B cell (primary cell): Measurements from ENCODE around the gene NUDT10. TPM values are rescaled to one million over a fixed set of nuclear protein-coding genes. Genes with fewer than 3 reads are reported as not detected.

Source experiments
- ATAC-seq: fragments of 200-7000 bp; cut with Tn5 transposase; one replicate; pipeline ENCODE4 v1.10.0; 2021; ENCODE audit warnings: low read depth, mild to moderate bottlenecking, moderate number of reproducible peaks, moderate library complexity
- CTCF ChIA-PET: fragments of 350-600 bp; sonication (Branson Sonifier 250); formaldehyde crosslinking; loops from one replicate; lab custom pipeline; 2021; ENCODE audit warnings: antibody characterized with exemption, inconsistent platforms; lab: Charles Lee
- POLR2A ChIA-PET: fragments of 350-600 bp; sonication (Branson Sonifier 250); formaldehyde crosslinking; loops from one replicate; lab custom pipeline; 2021; ENCODE audit warnings: antibody characterized with exemption; lab: Charles Lee
- DNase-seq: peaks from one replicate; pipeline ENCODE4 v3.0.0; 2013
- H2AFZ ChIP-seq: 2 replicates; pipeline ENCODE4 v1.6.1; 2012; ENCODE audit warnings: mild to moderate bottlenecking, low read depth, low read length; ENCODE audit not compliant: insufficient read depth, poor library complexity, severe bottlenecking
- H3K27ac ChIP-seq, 2 donors: 1 replicate in 1 of 2; 2 replicates in 1 of 2; pipeline ENCODE4 v1.5.1; 2012 to 2013; ENCODE audit warnings: low read length in 2 of 2, mild to moderate bottlenecking in 2 of 2, moderate library complexity in 1 of 2
- H3K27me3 ChIP-seq, 4 experiments: fragments of 200-600 bp in 1 of 4; sonication (generic) in 1 of 4; replicated peaks in 1 of 4; 1 replicate in 2 of 4; 2 replicates in 2 of 4; pipeline versions ENCODE4 v1.6.1 to v1.7.0; 2013 to 2016; ENCODE audit warnings: low read length in 3 of 4, mild to moderate bottlenecking in 2 of 4, mixed read lengths in 1 of 4, moderate library complexity in 1 of 4; ENCODE audit not compliant: insufficient read depth in 4 of 4, control insufficient read depth in 3 of 4; ENCODE audit errors: control extremely low read depth in 1 of 4
- H3K36me3 ChIP-seq, 2 experiments: replicated peaks in 1 of 2; 1 replicate in 1 of 2; 2 replicates in 1 of 2; pipeline versions ENCODE4 v1.6.1 to v1.7.1; 2013; ENCODE audit warnings: low read length in 1 of 2; ENCODE audit not compliant: insufficient read depth in 2 of 2, control insufficient read depth in 1 of 2; ENCODE audit errors: control extremely low read depth in 1 of 2, extremely low read depth in 1 of 2
- H3K4me1 ChIP-seq, 2 donors: fragments of 200-600 bp in 1 of 2; sonication (generic) in 1 of 2; 1 replicate in 1 of 2; 2 replicates in 1 of 2; pipeline versions ENCODE4 v1.5.1 to v1.6.1; 2013 to 2017; ENCODE audit warnings: low read length in 2 of 2; ENCODE audit not compliant: control insufficient read depth in 2 of 2, insufficient read depth in 2 of 2
- H3K4me2 ChIP-seq: replicated peaks from 2 replicates; pipeline ENCODE3; 2012; ENCODE audit warnings: mild to moderate bottlenecking, low read depth, low read length; ENCODE audit not compliant: poor library complexity, severe bottlenecking
- H3K4me3 ChIP-seq, 5 experiments: fragments of 200-600 bp in 1 of 5; sonication (generic) in 1 of 5; 1 replicate in 3 of 5; 2 replicates in 2 of 5; pipeline versions ENCODE4 v1.5.1 to v1.7.0; 2011 to 2016; ENCODE audit warnings: low read length in 4 of 5, mild to moderate bottlenecking in 4 of 5, low read depth in 2 of 5, control low read depth in 1 of 5, moderate library complexity in 1 of 5; ENCODE audit not compliant: insufficient read depth in 1 of 5; ENCODE audit errors: control extremely low read depth in 1 of 5, extremely low read depth in 1 of 5
- H3K79me2 ChIP-seq: fragments of 200-600 bp; sonication (generic); one replicate; pipeline ENCODE4 v1.6.0; 2016; ENCODE audit warnings: low read length; ENCODE audit not compliant: control insufficient read depth, insufficient read depth
- H3K9ac ChIP-seq: fragments of 200-600 bp; sonication (generic); 2 replicates; pipeline ENCODE4 v1.6.1; 2017; ENCODE audit warnings: mild to moderate bottlenecking, low read length, moderate library complexity
- H3K9me3 ChIP-seq, 3 donors: one replicate each; pipeline versions ENCODE4 v1.6.1 to v1.7.1; 2013; ENCODE audit warnings: low read length in 2 of 3; ENCODE audit not compliant: control insufficient read depth in 2 of 3, insufficient read depth in 1 of 3; ENCODE audit errors: control extremely low read depth in 1 of 3
- H4K20me1 ChIP-seq: 2 replicates; pipeline ENCODE4 v1.6.0; 2012; ENCODE audit warnings: mild to moderate bottlenecking, low read length; ENCODE audit not compliant: insufficient read depth, control insufficient read depth, poor library complexity, severe bottlenecking
- H3K27ac Mint-ChIP-seq: one replicate; pipeline ENCODE4 v1.8.0; 2021; ENCODE audit warnings: mixed read lengths
- H3K27me3 Mint-ChIP-seq: one replicate; pipeline ENCODE4 v1.8.0; 2021; ENCODE audit warnings: mixed read lengths
- H3K4me1 Mint-ChIP-seq: one replicate; pipeline ENCODE4 v1.8.0; 2021; ENCODE audit warnings: mixed read lengths
- H3K4me3 Mint-ChIP-seq: one replicate; pipeline ENCODE4 v1.8.0; 2021; ENCODE audit warnings: mixed read lengths
- H3K9me3 Mint-ChIP-seq: one replicate; pipeline ENCODE4 v1.8.0; 2022; ENCODE audit warnings: mixed read lengths; ENCODE audit not compliant: insufficient read depth
- CTCF ChIP-seq: fragments of 200-600 bp; IDR thresholded peaks from one replicate; pipeline ENCODE4 v1.8.0; 2022; ENCODE audit warnings: antibody characterized with exemption, mild to moderate bottlenecking
- EZH2 ChIP-seq: IDR thresholded peaks from 2 replicates; pipeline ENCODE4 v1.6.1; 2012; ENCODE audit warnings: borderline replicate concordance, low read depth, mild to moderate bottlenecking, moderate library complexity, low read length; ENCODE audit not compliant: insufficient read depth, poor library complexity, severe bottlenecking
- WGBS: methylation state at CpG from one replicate; pipeline ENCODE4 v1.1.5; 2013; ENCODE audit warnings: missing lambda C conversion rate; ENCODE audit not compliant: insufficient coverage; 5-methylcytosine and 5-hydroxymethylcytosine counted together
- intact Hi-C: fragments of 100-400 bp; cut with micrococcal nuclease; formaldehyde crosslinking; loops from one replicate; pipeline ENCODE4 v1.10.0; 2022
- polyA plus RNA-seq: library from polyadenylated mRNA; depleted of rRNA; stranded (reverse); fragments of >200 nt; gene quantifications from 2 replicates; pipeline ENCODE4 v1.2.3, GENCODE V29; 2012
- total RNA-seq, 2 donors: library from RNA; stranded (reverse); fragments of 120-200 nt in 1 of 2; gene quantifications; 1 replicate in 1 of 2; 2 replicates in 1 of 2; pipeline versions ENCODE4 v1.2.3 to v1.2.4, GENCODE V29; 2013 to 2022

Gene NUDT10
- total and polyA plus RNA-seq, 2 donors (not counting 1 experiment from before 2014, with no cell fraction given), result 0.44 TPM; not detected in 1

- no peaks in the 10 kb centered on the region for H4K20me1 ChIP-seq
- CTCF ChIA-PET, result interaction anchor here (1.7 to 6.3 kb wide), 2 partner anchors 86 to 124 kb away, joined by 7 to 65 read pairs; no protein-coding TSS in a partner anchor
- H2AFZ ChIP-seq, result no peak overlapping the region
- no peaks in the 10 kb centered on the region for H3K9me3 ChIP-seq
- no peak overlapping the region for H3K4me3 ChIP-seq
- Mint-ChIP-seq H3K27me3 (no peaks in the 10 kb centered on the region), H3K4me3 (peak overlapping the region; percentile 7), H3K27ac (no peak overlapping the region), H3K4me1 (peaks cover 5% of the 10 kb centered on the region), H3K9me3 (no peaks in the 10 kb centered on the region)
- POLR2A ChIA-PET, result no interaction called here
- intact Hi-C loops, result loop anchor here (10.0 kb wide), 1 partner anchor 189 kb away; no protein-coding TSS in a partner anchor
- H3K4me1 ChIP-seq, result no peaks in the 10 kb centered on the region
- DNase-seq (no peak), ATAC-seq (no peak)
- H3K9ac ChIP-seq, result no peak overlapping the region
- no peaks in the 10 kb centered on the region for H3K27me3 ChIP-seq
- no CpG with 5 or more reads among the region's 4 CpGs for WGBS
- H3K27ac ChIP-seq, result no peak overlapping the region
- H3K4me2 ChIP-seq, result no peak overlapping the region
- H3K79me2 ChIP-seq, result no peaks in the 10 kb centered on the region
- TF ChIP-seq CTCF (no peak), EZH2 (no peak)
- H3K36me3 ChIP-seq, result no peaks in the 10 kb centered on the region
Observed at GRCh38 chrX:51334276-51334675, 1.7 kb downstream of the NUDT10 start.

DNA sequence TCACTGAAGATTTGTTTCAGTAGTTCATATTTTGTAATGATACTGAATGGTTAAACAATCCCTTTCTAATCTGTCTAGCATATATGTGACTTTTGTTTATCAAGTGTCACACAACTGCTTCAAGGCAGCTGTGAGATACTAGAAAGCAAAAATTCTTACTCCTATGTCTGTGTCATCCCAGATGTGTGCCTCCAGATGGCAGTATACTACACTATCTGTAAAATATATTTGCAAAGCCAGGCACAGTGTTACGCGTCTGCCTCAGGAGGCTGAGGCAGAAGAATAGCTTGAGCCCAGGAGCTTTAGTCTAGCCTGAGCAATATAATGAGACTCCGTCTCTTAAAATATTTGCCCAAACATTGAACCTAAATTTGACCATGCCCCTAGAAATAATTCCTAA is 4.0 kb downstream of the NUDT10 start:
- Mint-ChIP-seq H3K27me3 (no peaks in the 10 kb centered on the region), H3K4me3 (no peak overlapping the region), H3K9me3 (no peaks in the 10 kb centered on the region), H3K27ac (no peak overlapping the region), H3K4me1 (peaks cover 5% of the 10 kb centered on the region)
- POLR2A ChIA-PET, result no interaction called here
- Histone ChIP-seq H3K4me2 (no peak overlapping the region), H3K9me3 (no peaks in the 10 kb centered on the region), H3K4me3 (no peak overlapping the region), H3K27ac (no peak overlapping the region), H3K9ac (no peak overlapping the region), H3K4me1 (no peaks in the 10 kb centered on the region), H3K79me2 (no peaks in the 10 kb centered on the region), H3K27me3 (no peaks in the 10 kb centered on the region), H4K20me1 (no peaks in the 10 kb centered on the region), H2AFZ (no peak overlapping the region), H3K36me3 (no peaks in the 10 kb centered on the region)
- DNase-seq, result peak; percentile 39
- CTCF ChIA-PET, result interaction anchor here (0.9 to 7.6 kb wide), 8 partner anchors 13 to 192 kb away, joined by 3 to 78 read pairs (median 5); no protein-coding TSS in a partner anchor
- TF ChIP-seq CTCF, result peak; percentile 53
- TF ChIP-seq EZH2, result no peak
- intact Hi-C loops, result loop anchor here (1.0 to 10.0 kb wide), 3 partner anchors 84 to 192 kb away; no protein-coding TSS in a partner anchor
- WGBS, result no CpG with 5 or more reads among the region's 3 CpGs
- ATAC-seq, result peak; percentile 74
